Osteocyte (in vitro differentiated cells): ENCODE data around the gene CARMIL1. TPM values are rescaled to one million over a fixed set of nuclear protein-coding genes. Genes with fewer than 3 reads are reported as not detected.

Source experiments
- DNase-seq: peaks from one replicate; pipeline ENCODE4 v3.0.0; 2021; ENCODE audit warnings: mixed read lengths; ENCODE audit not compliant: unreplicated experiment; ENCODE audit errors: extremely low spot score
- H3K27ac Mint-ChIP-seq: one replicate; pipeline ENCODE4 v1.8.0; 2021; ENCODE audit warnings: mild to moderate bottlenecking, mixed read lengths; ENCODE audit not compliant: unreplicated experiment
- H3K27me3 Mint-ChIP-seq: one replicate; pipeline ENCODE4 v1.8.0; 2021; ENCODE audit warnings: mixed read lengths; ENCODE audit not compliant: unreplicated experiment
- H3K36me3 Mint-ChIP-seq: one replicate; pipeline ENCODE4 v1.8.0; 2021; ENCODE audit warnings: mixed read lengths; ENCODE audit not compliant: unreplicated experiment
- H3K4me1 Mint-ChIP-seq: one replicate; pipeline ENCODE4 v1.8.0; 2021; ENCODE audit warnings: mixed read lengths; ENCODE audit not compliant: unreplicated experiment
- H3K4me3 Mint-ChIP-seq: one replicate; pipeline ENCODE4 v1.8.0; 2021; ENCODE audit warnings: mild to moderate bottlenecking, moderate library complexity, mixed read lengths; ENCODE audit not compliant: unreplicated experiment
- H3K9me3 Mint-ChIP-seq: one replicate; pipeline ENCODE4 v1.8.0; 2021; ENCODE audit warnings: mixed read lengths; ENCODE audit not compliant: unreplicated experiment
- CTCF ChIP-seq: fragments of 200-600 bp; sonication (generic); IDR thresholded peaks from 2 replicates; pipeline ENCODE4 v1.5.0; 2021; ENCODE audit warnings: antibody characterized with exemption, mild to moderate bottlenecking, moderate library complexity
- total RNA-seq: library from RNA; stranded (reverse); gene quantifications from 2 replicates; pipeline ENCODE4 v1.2.1, GENCODE V29; 2021

Gene CARMIL1
- total RNA-seq, 1 donor from 2014 or later: 14.9 TPM

GRCh38 chr6:25614052-25614451 lies 334.9 kb downstream of the CARMIL1 start:
- Mint-ChIP-seq H3K4me1 (peaks cover 6% of the 10 kb centered on the region), H3K27ac (no peak overlapping the region), H3K9me3 (no peaks in the 10 kb centered on the region), H3K27me3 (no peaks in the 10 kb centered on the region), H3K36me3 (peaks cover 12% of the 10 kb centered on the region), H3K4me3 (no peak overlapping the region)
- no peak for TF ChIP-seq CTCF
- no peak for DNase-seq

- TF ChIP-seq CTCF: no peak
- Mint-ChIP-seq H3K27me3 (no peaks in the 10 kb centered on the region), H3K4me1 (peaks cover 6% of the 10 kb centered on the region), H3K36me3 (peaks cover 12% of the 10 kb centered on the region), H3K4me3 (no peak overlapping the region), H3K9me3 (no peaks in the 10 kb centered on the region), H3K27ac (no peak overlapping the region)
- no peak for DNase-seq
Observed at GRCh38 chr6:25615471-25615870, 336.3 kb downstream of the CARMIL1 start.

- no peak for DNase-seq
- no peaks in the 10 kb centered on the region for H3K9me3 Mint-ChIP-seq
- peaks cover 1% of the 10 kb centered on the region for H3K4me1 Mint-ChIP-seq
- H3K27me3 Mint-ChIP-seq: no peaks in the 10 kb centered on the region
- H3K36me3 Mint-ChIP-seq: peaks cover 7% of the 10 kb centered on the region
- no peak overlapping the region for H3K4me3 Mint-ChIP-seq
- H3K27ac Mint-ChIP-seq: no peak overlapping the region
- TF ChIP-seq CTCF: no peak
Observed at GRCh38 chr6:25617997-25618396, 338.8 kb downstream of the CARMIL1 start.

GRCh38 chr6:25619217-25619616 lies 340.0 kb downstream of the CARMIL1 start:
- Mint-ChIP-seq H3K4me1 (no peaks in the 10 kb centered on the region), H3K36me3 (peaks cover 6% of the 10 kb centered on the region), H3K27me3 (no peaks in the 10 kb centered on the region), H3K27ac (no peak overlapping the region), H3K4me3 (no peak overlapping the region), H3K9me3 (no peaks in the 10 kb centered on the region)
- no peak for DNase-seq
- TF ChIP-seq CTCF: no peak

- no peaks in the 10 kb centered on the region for H3K27me3 Mint-ChIP-seq
- DNase-seq: no peak
- H3K4me3 Mint-ChIP-seq: no peak overlapping the region
- H3K9me3 Mint-ChIP-seq: no peaks in the 10 kb centered on the region
- TF ChIP-seq CTCF: no peak
- no peaks in the 10 kb centered on the region for H3K4me1 Mint-ChIP-seq
- H3K27ac Mint-ChIP-seq: no peak overlapping the region
- H3K36me3 Mint-ChIP-seq: peaks cover 2% of the 10 kb centered on the region
Observed at GRCh38 chr6:25620391-25620790, 341.2 kb downstream of the CARMIL1 start.
